Daoy (cell line): ENCODE measurements around the gene GLOD5. TPM values are rescaled to one million over a fixed set of nuclear protein-coding genes. Genes with fewer than 3 reads are reported as not detected.
"Not testable (repeated sequence)": the region's sequence is repeated elsewhere in the genome, so short reads cannot be mapped to it uniquely, and the experiment has no call there.

ENCODE experiments used
- DNase-seq: peaks from one replicate; pipeline ENCODE4 v3.0.0-alpha.2; 2015; ENCODE audit warnings: low read depth
- total RNA-seq: library from RNA; depleted of rRNA; stranded (reverse); fragments of >200 nt; shearing (Covaris generic); gene quantifications from 2 replicates; pipeline ENCODE4 v1.2.3, GENCODE V29; 2014

GLOD5 gene
- total RNA-seq, 1 experiment from 2014 or later = not detected

DNA sequence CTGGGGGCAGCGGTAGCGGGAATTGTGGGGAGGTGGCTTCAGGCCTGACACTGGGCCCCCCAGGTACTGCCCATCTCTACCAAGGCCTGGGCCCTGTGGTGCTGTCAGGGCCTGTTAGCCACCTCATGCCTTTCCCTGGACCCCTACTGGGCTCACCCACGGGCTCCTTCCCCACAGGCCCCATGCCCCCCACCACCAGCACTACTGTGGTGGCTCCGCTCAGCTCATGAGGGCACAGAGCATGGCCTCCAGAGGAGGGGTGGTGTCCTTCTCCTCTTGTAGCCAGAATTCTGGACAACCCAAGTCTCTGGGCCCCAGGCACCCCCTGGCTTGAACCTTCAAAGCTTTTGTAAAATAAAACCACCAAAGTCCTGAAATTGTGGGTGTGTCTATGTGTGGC lies 32.4 kb downstream of the GLOD5 start:
- no peak for DNase-seq

DNA sequence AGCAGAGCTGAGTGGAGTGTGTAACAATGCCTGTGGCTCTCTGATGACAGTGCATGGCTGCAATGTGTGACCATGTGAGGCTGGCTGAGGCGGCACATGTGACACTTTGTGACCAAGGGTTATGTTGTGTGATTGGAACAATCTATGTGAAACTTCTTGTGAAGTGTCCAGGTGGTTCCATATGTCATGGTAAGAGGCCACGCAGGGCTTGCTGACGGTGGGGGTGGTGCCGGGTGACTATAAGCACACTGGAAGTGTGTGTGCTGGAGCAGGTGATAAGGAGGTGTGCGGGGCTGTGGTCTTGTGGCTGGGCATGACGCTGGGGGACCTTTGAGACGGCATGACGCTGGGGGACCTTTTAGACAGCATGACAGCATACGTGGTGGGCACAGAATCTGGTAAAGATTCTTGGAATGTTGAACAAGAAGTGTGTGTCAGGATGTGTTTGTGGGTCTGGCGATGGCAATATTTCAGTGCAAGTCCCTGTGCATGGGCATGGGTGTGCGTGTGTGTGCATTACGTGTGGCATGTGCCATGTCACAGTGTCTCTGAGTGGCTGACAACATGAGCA lies 32.9 kb downstream of the GLOD5 start:
- no peak for DNase-seq

- peak; percentile 66 for DNase-seq
Observed at GRCh38 chrX:48794911-48795515, 33.5 kb downstream of the GLOD5 start.

GRCh38 chrX:48798318-48798717 lies 36.8 kb downstream of the GLOD5 start:
- no peak for DNase-seq

DNA sequence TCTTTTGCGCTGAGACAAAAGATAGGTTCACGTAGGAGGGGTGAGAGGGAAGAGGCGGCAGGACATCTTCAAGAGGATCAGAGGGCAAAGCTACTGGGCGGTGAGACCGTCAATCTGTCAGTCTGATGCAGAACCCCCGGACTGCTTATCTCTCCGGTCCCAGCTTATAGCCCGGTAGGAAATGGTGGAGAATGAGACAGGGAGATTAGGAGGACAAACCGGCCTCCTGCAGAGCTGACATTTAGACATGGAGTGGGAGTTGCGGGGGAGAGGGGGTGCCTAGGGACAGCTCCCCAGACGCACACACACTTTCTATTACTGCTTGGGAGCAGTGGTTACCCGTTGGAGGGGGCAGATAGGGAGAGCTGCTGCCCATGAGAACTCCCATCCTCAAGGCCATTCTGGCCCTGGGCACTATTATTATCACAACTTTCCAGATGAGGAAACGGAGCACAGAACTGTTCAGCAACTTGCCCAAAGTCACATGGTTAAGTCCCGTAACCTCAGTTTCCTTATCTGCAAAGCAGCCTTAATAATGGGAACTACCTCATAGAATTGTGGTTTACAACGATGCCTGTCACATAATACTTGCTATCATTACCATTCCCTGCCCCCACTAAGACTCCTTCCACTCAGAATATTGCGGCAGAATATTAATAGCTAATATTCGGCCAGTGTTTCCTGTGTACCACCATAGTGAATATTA lies 39.2 kb downstream of the GLOD5 start:
- DNase-seq = no peak

- DNase-seq = peak; percentile 98
Observed at GRCh38 chrX:48801280-48802088, 39.9 kb downstream of the GLOD5 start, which contains the start of gene HDAC6. HDAC6 (plus strand) TSS chrX:48802067; CDS start chrX:48802693, 626 bp downstream.

- DNase-seq = peak; percentile 83
Observed at GRCh38 chrX:48802089-48802904, 40.8 kb downstream of the GLOD5 start.

DNA sequence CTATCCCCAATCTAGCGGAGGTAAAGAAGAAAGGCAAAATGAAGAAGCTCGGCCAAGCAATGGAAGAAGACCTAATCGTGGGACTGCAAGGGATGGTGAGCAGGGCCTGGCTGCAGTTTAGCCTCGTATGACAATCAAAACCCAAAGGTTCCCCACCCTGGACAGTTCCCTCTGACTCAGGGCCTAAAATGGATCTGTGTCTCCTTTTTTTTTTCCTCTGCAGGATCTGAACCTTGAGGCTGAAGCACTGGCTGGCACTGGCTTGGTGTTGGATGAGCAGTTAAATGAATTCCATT lies 41.3 kb downstream of the GLOD5 start:
- DNase-seq = no peak

- DNase-seq = no peak
Observed at GRCh38 chrX:48806081-48806480, 44.5 kb downstream of the GLOD5 start.

DNA sequence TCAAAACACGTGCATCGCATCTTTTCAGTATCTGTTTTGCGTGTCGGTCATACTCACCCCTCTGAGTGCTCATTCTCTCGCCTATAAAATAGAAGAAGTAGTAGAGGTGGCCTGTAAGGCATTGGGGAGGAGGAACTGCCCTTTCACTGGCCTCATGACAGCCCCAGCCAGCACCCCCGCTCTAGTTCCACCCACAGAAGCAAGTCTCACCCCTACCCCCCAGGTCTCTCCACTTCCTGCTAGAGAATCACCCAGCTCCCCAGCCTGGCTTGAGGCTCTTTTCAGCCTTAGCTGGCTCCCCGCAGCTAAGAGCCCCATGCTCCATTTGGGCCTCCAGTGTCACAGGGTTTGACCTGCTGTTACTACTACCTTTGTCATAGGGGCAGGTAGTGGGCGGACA lies 52.1 kb downstream of the GLOD5 start:
- DNase-seq = no peak

- DNase-seq = no peak
Observed at GRCh38 chrX:48814722-48815121, 53.2 kb downstream of the GLOD5 start.

GRCh38 chrX:48815266-48815665 lies 53.7 kb downstream of the GLOD5 start:
- DNase-seq = no peak

DNA sequence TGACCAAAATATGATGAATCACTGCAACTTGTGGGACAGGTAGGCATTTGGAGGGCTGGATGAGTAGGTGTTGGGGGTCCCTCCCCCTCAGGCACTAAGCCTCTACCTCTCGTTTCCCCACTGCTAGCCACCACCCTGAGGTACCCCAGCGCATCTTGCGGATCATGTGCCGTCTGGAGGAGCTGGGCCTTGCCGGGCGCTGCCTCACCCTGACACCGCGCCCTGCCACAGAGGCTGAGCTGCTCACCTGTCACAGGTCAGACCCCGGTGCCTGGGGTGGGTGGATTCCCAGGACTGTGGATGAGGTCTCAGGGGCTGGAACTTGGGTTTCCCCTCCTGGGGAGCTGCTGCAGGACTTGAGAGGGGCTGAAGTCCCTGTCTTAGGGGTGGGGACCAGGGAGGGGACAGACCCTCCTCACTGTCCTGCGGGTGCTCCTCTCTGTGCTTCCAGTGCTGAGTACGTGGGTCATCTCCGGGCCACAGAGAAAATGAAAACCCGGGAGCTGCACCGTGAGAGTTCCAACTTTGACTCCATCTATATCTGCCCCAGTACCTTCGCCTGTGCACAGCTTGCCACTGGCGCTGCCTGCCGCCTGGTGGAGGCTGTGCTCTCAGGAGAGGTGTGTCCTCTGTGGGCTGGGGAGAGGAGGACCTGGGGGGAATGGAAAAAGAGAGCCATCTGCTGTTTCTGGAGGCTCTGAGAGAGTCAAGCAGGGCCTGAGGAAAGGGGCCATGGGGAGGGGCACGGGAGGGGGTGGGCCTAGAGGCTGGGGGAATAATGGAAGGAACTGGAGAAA lies 54.7 kb downstream of the GLOD5 start:
- DNase-seq = no peak

- no peak for DNase-seq
Observed at GRCh38 chrX:48818098-48818497, 56.6 kb downstream of the GLOD5 start.

DNA sequence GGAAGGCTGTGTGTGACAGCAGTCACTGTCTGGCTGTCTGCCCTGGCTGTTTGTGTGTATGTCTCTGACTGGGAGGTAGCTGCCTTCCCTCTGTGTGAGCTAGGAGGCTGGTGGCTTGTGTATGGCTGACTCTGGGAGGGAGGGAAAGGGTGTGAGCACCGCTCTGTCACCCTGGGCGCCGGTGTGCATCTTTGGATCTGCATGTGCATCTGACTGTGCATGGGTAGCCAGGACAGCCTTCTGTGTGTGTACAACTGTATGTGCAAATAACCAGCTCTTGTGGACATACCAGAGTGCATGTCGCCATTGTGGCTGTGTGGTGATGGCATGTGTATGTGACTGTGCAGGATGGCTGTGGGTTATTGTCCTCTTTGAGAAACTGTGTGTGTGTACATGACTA lies 57.3 kb downstream of the GLOD5 start:
- DNase-seq = no peak

- not testable (repeated sequence) for DNase-seq
Observed at GRCh38 chrX:48819394-48819793, 57.8 kb downstream of the GLOD5 start.

GRCh38 chrX:48823053-48823452 lies 61.5 kb downstream of the GLOD5 start:
- DNase-seq = no peak
